Activated naive CD8-positive, alpha-beta T cell treated with anti-CD3 and anti-CD28 coated beads for 36 hours (primary cell): Measurements from ENCODE around the gene ATXN10. TPM values are rescaled to one million over a fixed set of nuclear protein-coding genes. Genes with fewer than 3 reads are reported as not detected.
"Not testable (repeated sequence)": the region's sequence is repeated elsewhere in the genome, so short reads cannot be mapped to it uniquely, and the experiment has no call there.

Experiments used
- DNase-seq: peaks from one replicate; pipeline ENCODE4 v3.0.0; 2021
- H3K27ac Mint-ChIP-seq: one replicate; pipeline ENCODE4 v1.8.0; 2022; ENCODE audit warnings: mild to moderate bottlenecking, moderate library complexity, mixed read lengths
- H3K27me3 Mint-ChIP-seq: one replicate; pipeline ENCODE4 v1.8.0; 2022; ENCODE audit warnings: mild to moderate bottlenecking, mixed read lengths
- H3K36me3 Mint-ChIP-seq: one replicate; pipeline ENCODE4 v1.8.0; 2021; ENCODE audit warnings: mild to moderate bottlenecking, mixed read lengths
- H3K4me1 Mint-ChIP-seq: one replicate; pipeline ENCODE4 v1.8.0; 2021; ENCODE audit warnings: mixed read lengths
- H3K4me3 Mint-ChIP-seq: one replicate; pipeline ENCODE4 v1.8.0; 2022; ENCODE audit warnings: mild to moderate bottlenecking, moderate library complexity, mixed read lengths
- H3K9me3 Mint-ChIP-seq: one replicate; pipeline ENCODE4 v1.8.0; 2022; ENCODE audit warnings: mixed read lengths
- total RNA-seq, 2 experiments: library from RNA; stranded (reverse); gene quantifications; one replicate each; pipeline ENCODE4 v1.2.3, GENCODE V29; 2021

Gene ATXN10
- total RNA-seq, 2 experiments from 2014 or later, result 124 to 130 TPM

- H3K4me1 Mint-ChIP-seq, result no peaks in the 10 kb centered on the region
- no peaks in the 10 kb centered on the region for H3K36me3 Mint-ChIP-seq
- DNase-seq, result no peak
Observed at GRCh38 chr22:45656577-45656976, 15.1 kb upstream of the ATXN10 start.

GRCh38 chr22:45657701-45658100, 13.9 kb upstream of the ATXN10 start:
- Mint-ChIP-seq H3K9me3 (no peaks in the 10 kb centered on the region), H3K4me3 (no peak overlapping the region), H3K4me1 (no peaks in the 10 kb centered on the region), H3K36me3 (no peaks in the 10 kb centered on the region), H3K27me3 (peaks cover 19% of the 10 kb centered on the region), H3K27ac (no peak overlapping the region)
- no peak for DNase-seq

More at GRCh38 chr22:45656577-45656976, 15.1 kb upstream of the ATXN10 start:
- Mint-ChIP-seq H3K27ac (no peak overlapping the region), H3K27me3 (peaks cover 11% of the 10 kb centered on the region), H3K4me3 (no peak overlapping the region), H3K9me3 (no peaks in the 10 kb centered on the region)

DNA sequence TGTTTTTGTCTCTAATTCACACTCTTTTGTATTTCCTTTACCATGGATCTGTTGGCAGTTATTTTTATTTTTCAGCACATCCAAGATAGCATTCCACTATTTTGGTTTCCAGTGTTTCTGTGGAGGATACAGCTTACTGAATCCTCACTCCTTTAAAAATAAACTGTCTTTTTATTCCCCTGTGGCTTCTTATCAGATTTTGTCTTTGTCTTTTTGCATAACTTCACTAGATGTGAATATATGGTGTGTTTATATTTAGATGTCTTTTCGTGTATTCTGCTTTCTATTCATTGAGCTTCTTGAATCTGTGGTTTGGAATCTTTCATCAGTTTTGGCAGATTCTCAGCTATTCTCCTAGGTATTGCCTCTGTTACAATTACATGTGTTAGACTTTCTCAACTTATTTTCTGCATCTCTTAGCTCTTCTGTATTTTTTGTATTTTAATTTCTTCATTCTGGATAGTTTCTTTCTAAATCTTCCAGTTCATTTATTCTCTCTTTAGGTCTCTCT, 7.4 kb upstream of the ATXN10 start:
- Mint-ChIP-seq H3K27me3 (peaks cover 33% of the 10 kb centered on the region), H3K4me1 (no peaks in the 10 kb centered on the region), H3K9me3 (no peaks in the 10 kb centered on the region), H3K27ac (no peak overlapping the region), H3K36me3 (no peaks in the 10 kb centered on the region), H3K4me3 (no peak overlapping the region)
- DNase-seq, result no peak

DNA sequence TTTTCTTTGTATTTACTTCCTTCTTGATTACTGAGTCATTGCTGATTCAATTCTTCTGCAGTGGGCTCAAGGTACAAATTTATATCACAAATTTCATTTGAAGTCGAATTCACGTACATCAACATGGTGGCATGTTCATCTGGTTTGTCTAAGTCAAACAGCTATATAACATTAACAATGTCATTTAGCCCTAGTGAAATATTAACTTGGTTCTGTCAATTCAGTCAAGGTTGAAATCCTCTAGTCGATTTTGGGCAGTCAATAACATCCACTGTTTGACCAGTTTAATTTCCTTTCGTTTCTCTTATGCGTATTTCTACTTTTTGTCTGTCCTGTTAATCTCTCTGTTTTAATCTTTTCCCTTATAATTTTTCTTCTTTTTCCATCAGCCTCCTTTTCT, 4.1 kb upstream of the ATXN10 start:
- no peak overlapping the region for H3K27ac Mint-ChIP-seq
- no peak for DNase-seq
- H3K9me3 Mint-ChIP-seq, result no peaks in the 10 kb centered on the region
- peaks cover 26% of the 10 kb centered on the region for H3K27me3 Mint-ChIP-seq
- peaks cover 2% of the 10 kb centered on the region for H3K36me3 Mint-ChIP-seq
- H3K4me3 Mint-ChIP-seq, result no peak overlapping the region
- H3K4me1 Mint-ChIP-seq, result no peaks in the 10 kb centered on the region

DNA sequence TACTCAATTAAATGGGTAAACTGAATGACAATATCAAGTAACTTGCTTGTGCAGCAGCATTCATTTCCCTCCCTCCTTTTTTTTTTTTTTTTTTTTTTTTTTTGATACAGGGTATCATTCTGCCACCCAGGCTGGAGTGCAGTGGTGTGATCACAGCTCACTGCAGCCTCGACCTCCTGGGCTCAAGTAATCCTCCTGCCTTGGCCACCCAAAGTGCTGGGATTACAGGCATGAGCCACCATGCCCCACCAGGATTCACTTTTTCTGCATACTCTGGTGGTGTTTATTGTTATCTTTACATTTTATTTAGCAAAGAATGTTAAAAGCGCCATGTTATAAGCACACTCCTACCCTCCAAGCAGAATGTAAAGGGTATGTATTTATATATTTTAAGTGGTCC, 1.3 kb upstream of the ATXN10 start:
- peaks cover 22% of the 10 kb centered on the region for H3K36me3 Mint-ChIP-seq
- peaks cover 14% of the 10 kb centered on the region for H3K27me3 Mint-ChIP-seq
- H3K9me3 Mint-ChIP-seq, H3K4me3 Mint-ChIP-seq, H3K27ac Mint-ChIP-seq, DNase-seq: not testable (repeated sequence)
- H3K4me1 Mint-ChIP-seq, result peaks cover 21% of the 10 kb centered on the region

DNA sequence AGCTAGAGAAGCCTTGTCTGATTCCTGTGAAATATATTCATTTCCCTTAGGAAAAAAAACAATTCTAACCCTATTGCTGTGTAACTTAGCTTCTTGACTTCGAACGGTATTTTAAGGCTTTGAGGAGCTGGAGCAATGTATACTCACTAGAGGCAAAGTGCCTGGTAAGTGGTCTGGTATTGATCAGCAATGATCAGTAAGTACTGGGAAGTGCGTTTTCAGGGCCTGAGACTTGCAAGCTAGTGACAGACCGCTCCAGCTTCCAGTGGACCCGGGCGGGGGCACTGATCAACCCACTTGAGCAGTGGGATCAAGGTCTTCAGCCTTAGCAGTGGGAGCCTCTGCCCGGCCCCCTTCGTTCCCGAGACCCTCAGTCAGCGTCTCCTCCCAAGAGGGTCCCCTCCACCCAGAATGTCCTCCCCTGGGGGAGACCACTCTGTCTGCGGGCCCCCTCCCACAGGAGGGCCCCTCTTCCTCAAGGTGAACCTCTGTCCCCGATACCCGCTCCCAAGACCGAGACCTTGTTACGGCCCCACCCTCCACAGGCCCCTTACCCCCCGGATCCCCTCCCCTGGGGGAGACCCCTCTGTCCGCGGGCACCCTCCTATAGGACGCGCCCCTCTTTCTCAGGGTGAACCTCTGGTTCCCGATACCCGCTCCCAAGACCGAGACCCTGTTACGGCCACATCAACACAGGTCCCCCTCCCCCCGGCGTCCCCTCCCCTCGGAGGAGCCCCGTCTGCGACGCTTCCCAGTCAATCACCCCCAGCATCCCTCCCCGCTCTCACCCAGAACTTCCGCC, 452 bp upstream of the ATXN10 start:
- Mint-ChIP-seq H3K36me3 (peaks cover 29% of the 10 kb centered on the region), H3K27ac (peak overlapping the region; percentile 67), H3K4me1 (peaks cover 22% of the 10 kb centered on the region), H3K27me3 (peaks cover 14% of the 10 kb centered on the region), H3K4me3 (peak overlapping the region; percentile 89), H3K9me3 (no peaks in the 10 kb centered on the region)
- DNase-seq, result no peak

- peaks cover 5% of the 10 kb centered on the region for H3K27me3 Mint-ChIP-seq
- peaks cover 28% of the 10 kb centered on the region for H3K4me1 Mint-ChIP-seq
- peak overlapping the region; percentile 86 for H3K27ac Mint-ChIP-seq
- H3K36me3 Mint-ChIP-seq, result peaks cover 37% of the 10 kb centered on the region
- H3K4me3 Mint-ChIP-seq, result peak overlapping the region; percentile 93
- H3K9me3 Mint-ChIP-seq, result no peaks in the 10 kb centered on the region
- DNase-seq, result no peak
Observed at GRCh38 chr22:45672564-45673481, 1.2 kb downstream of the ATXN10 start.

DNA sequence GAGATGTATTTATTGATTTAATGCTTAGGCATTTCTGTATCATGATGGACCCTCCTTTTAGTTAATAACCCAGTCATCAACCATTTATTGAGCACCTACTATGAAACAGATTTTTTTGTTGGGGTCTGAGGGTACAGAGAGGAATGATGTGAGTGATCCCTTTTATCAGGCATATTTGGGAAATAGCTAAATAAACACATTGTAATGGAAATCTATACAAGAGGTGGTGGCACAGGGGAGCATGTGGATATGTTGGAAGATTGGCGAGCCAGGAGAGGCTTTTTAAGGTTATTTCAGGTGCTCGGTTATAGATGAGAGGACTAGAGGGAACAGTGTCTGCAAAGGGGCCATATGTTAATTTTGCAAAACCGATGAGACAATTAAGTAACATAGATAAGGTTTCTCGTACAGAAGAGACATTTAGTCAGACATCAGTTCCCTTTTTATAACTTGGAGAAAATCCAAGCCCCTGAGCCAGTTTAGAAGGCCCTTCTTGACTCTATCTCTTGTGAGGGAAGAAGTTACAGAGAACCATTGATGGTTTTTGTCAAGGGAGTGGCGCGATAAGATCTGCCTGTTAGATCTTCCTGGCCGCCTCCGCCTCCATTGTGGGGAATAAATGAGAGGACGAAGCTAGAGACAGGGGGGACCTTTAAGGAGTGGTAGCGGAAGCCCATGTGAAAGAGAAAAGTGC, 2.0 kb downstream of the ATXN10 start:
- Mint-ChIP-seq H3K4me3 (peak overlapping the region; percentile 93), H3K36me3 (peaks cover 37% of the 10 kb centered on the region), H3K27ac (peak overlapping the region; percentile 86), H3K27me3 (peaks cover 5% of the 10 kb centered on the region), H3K9me3 (no peaks in the 10 kb centered on the region), H3K4me1 (peaks cover 29% of the 10 kb centered on the region)
- no peak for DNase-seq

DNA sequence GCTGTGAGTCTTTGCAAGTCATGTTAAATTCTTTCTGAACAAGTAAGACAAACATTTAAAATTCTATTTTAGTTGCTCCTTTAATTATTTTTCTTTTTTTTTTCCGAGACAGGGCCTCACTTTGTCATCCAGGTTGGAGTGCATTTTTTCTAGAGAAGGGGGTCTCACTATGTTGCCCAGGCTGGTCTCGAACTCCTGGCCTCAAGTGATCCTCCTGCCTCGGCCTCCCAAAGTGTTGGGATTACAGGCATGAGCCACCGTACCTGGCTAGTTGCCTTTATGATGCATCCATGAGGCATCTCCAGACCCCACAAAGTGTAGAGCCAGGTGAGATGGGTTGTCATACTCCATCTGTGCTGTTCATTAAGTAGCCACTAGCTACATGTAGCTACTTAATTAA, 4.4 kb downstream of the ATXN10 start:
- Mint-ChIP-seq H3K4me1 (peaks cover 35% of the 10 kb centered on the region), H3K27me3 (no peaks in the 10 kb centered on the region), H3K36me3 (peaks cover 41% of the 10 kb centered on the region), H3K9me3 (no peaks in the 10 kb centered on the region), H3K27ac (no peak overlapping the region), H3K4me3 (no peak overlapping the region)
- DNase-seq, result no peak

DNA sequence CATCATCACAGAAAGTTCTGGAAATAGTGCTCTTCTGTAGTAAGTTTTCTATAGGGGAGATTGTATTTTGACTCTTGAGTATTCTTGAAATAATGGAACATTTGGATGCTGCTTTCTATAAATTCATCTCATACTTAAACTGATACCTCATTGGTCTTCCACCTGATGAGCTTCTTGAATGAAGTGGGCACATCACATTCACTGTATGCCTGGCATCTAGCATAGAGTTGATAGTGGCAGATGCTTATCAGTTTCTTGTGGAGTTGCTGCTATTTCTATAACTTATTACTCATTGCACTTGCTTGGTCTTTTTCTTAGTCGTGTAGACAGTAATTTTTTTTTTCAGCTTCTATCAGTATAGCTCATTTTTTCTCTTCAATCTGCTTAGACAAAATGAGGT, 5.4 kb downstream of the ATXN10 start:
- no peaks in the 10 kb centered on the region for H3K9me3 Mint-ChIP-seq
- H3K4me1 Mint-ChIP-seq, result peaks cover 35% of the 10 kb centered on the region
- DNase-seq, result no peak
- no peak overlapping the region for H3K27ac Mint-ChIP-seq
- peaks cover 41% of the 10 kb centered on the region for H3K36me3 Mint-ChIP-seq
- no peak overlapping the region for H3K4me3 Mint-ChIP-seq
- no peaks in the 10 kb centered on the region for H3K27me3 Mint-ChIP-seq

DNA sequence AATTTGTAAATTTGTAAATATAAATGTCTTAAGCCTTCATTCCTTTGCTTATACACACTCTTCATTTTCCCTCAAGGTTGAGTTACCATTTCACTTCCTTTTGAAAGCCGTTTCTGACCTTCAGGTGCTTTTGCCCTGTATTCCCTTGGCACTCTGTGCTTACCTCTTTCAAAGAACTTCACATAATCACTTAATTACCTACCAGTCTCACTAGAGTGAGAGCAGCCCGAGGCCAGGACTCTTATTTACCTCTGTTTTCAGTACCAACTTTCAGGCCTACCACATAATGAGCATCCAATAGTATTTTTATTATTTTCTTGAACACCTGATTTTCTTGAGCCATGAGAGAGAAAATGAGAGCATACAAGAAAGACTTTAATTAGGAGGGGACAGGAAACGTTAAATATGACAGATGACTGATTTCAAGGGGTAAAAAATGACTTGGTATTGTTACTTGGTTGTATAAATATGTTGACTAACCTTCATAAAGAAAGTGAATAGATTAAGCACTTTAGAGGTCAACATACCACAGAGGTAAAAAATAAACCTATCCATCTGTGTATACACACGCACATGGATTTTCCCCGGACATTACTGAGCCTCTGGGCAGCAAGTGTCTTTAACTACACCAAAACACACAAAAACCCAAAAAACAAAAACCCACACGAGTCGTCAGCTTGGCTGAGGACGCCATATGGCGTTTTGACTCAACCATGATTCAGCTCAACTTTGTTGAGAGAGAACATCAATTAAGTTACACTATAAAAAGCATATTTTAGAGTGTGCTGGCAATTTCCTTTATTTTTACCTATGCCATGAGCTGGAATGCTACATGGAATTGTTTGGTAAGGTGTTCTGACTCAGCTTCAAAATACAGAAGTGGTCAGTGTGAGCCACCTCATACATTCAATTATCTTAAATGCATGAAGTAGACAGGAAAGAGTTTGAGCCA, 7.6 kb downstream of the ATXN10 start:
- no peak overlapping the region for H3K27ac Mint-ChIP-seq
- no peak for DNase-seq

DNA sequence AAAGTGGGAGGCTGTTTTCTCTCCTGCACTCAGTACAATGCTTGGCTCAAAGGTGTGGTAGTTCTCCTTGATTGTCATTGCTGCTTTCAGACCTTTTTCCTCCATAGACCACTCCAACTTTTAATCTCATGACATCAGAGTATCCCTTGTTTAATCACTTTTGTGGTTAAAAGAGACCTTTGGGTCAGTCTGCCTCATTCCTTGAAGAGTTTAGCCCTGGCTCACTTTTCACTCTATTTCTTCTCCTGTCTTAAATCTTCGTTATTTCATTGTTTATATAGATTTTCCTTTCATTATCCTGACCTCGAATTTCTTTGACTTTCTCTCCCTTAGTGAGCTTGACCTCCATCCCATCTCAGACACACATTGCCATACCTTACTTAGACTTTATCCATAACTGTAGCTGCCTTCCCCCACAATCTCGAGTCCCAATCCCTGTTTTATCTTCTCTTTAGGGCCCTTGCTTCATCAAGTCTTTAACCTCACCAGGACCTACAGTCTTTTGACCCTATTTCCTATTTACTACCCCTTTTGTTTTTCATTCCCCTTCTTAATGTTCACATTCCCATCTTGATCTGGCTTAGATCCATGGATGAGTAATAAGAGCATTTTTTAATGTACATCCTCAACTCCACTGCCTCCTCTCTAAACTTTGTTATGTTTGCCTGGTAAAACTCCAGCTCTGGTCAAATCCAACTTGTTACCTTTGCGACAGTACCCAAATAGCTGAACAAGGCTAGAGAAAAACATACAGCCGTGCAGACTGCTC, 9.5 kb downstream of the ATXN10 start:
- no peak for DNase-seq
- no peak overlapping the region for H3K4me3 Mint-ChIP-seq
- no peaks in the 10 kb centered on the region for H3K27me3 Mint-ChIP-seq
- peaks cover 13% of the 10 kb centered on the region for H3K4me1 Mint-ChIP-seq
- H3K36me3 Mint-ChIP-seq, result peaks cover 12% of the 10 kb centered on the region
- H3K9me3 Mint-ChIP-seq, result no peaks in the 10 kb centered on the region
- no peak overlapping the region for H3K27ac Mint-ChIP-seq

More for the DNA sequence above, 7.6 kb downstream of the ATXN10 start:
- peaks cover 23% of the 10 kb centered on the region for H3K36me3 Mint-ChIP-seq
- no peak overlapping the region for H3K4me3 Mint-ChIP-seq
- peaks cover 23% of the 10 kb centered on the region for H3K4me1 Mint-ChIP-seq
- no peaks in the 10 kb centered on the region for H3K27me3 Mint-ChIP-seq
- H3K9me3 Mint-ChIP-seq, result no peaks in the 10 kb centered on the region

DNA sequence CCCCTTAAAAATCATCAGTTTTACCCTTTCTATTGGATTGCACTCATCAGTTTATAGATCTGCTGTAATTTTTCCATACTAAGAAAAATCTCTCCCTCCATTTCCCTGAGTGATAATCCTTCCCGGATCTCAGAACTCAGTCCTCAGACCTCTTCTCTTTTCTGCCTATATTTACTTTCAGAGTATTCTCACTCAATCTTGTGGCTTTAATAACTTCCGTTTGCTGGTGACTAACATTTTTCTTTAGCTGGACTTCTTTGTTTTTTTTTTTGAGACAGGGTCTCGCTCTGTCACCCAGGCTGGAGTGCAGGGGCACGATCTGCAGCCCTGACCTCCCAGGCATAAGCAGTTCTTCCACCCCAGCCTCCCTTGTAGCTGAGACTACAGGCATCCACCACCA, 10.4 kb downstream of the ATXN10 start:
- H3K27me3 Mint-ChIP-seq, result no peaks in the 10 kb centered on the region
- no peak for DNase-seq
- H3K36me3 Mint-ChIP-seq, result peaks cover 10% of the 10 kb centered on the region
- H3K4me1 Mint-ChIP-seq, result peaks cover 13% of the 10 kb centered on the region
- H3K4me3 Mint-ChIP-seq, result no peak overlapping the region
- no peak overlapping the region for H3K27ac Mint-ChIP-seq
- no peaks in the 10 kb centered on the region for H3K9me3 Mint-ChIP-seq
